Spleen (tissue), 11 donors: ENCODE results near the gene RASSF5. TPM values are rescaled to one million over a fixed set of nuclear protein-coding genes. Genes with fewer than 3 reads are reported as not detected.
"Not testable (repeated sequence)": the region's sequence is repeated elsewhere in the genome, so short reads cannot be mapped to it uniquely, and the experiment has no call there.

ENCODE experiments used
- DNase-seq: peaks from one replicate; pipeline ENCODE4 v3.0.0-alpha.2; 2020
- H3K27ac ChIP-seq, 8 donors: fragments of 200-600 bp; sonication (generic) in 7 of 8; 1 replicate in 4 of 8; 2 replicates in 4 of 8; pipeline versions ENCODE4 v1.5.0 to v1.8.0; 2016 to 2021; ENCODE audit warnings: inconsistent platforms in 4 of 8, mild to moderate bottlenecking in 4 of 8, moderate library complexity in 1 of 8
- H3K27me3 ChIP-seq, 7 donors: fragments of 200-600 bp; sonication (generic) in 6 of 7; replicated peaks in 1 of 7; 1 replicate in 4 of 7; 2 replicates in 3 of 7; pipeline versions ENCODE4 v1.5.0 to v1.8.0; 2016 to 2021; ENCODE audit warnings: inconsistent platforms in 3 of 7, mild to moderate bottlenecking in 1 of 7
- H3K36me3 ChIP-seq, 6 donors: fragments of 200-600 bp; sonication (generic) in 5 of 6; 1 replicate in 4 of 6; 2 replicates in 2 of 6; pipeline versions ENCODE4 v1.5.0 to v1.8.0; 2016 to 2021; ENCODE audit warnings: inconsistent platforms in 2 of 6
- H3K4me1 ChIP-seq, 6 donors: fragments of 200-600 bp; sonication (generic) in 5 of 6; 1 replicate in 3 of 6; 2 replicates in 3 of 6; pipeline versions ENCODE4 v1.5.0 to v1.8.0; 2016 to 2021; ENCODE audit warnings: inconsistent platforms in 3 of 6
- H3K4me3 ChIP-seq, 8 donors: fragments of 200-600 bp; sonication (generic) in 7 of 8; 1 replicate in 4 of 8; 2 replicates in 4 of 8; pipeline versions ENCODE4 v1.5.0 to v1.8.0; 2016 to 2021; ENCODE audit warnings: inconsistent platforms in 4 of 8, mild to moderate bottlenecking in 4 of 8, moderate library complexity in 2 of 8
- H3K9me3 ChIP-seq, 8 donors: fragments of 200-600 bp; sonication (generic) in 7 of 8; 1 replicate in 4 of 8; 2 replicates in 4 of 8; pipeline versions ENCODE4 v1.5.0 to v1.8.0; 2016 to 2021; ENCODE audit warnings: inconsistent platforms in 4 of 8
- POLR2A ChIP-seq, 3 donors: fragments of 450-650 bp; IDR thresholded peaks; one replicate each; pipeline ENCODE4 v1.5.1; 2017; ENCODE audit warnings: antibody characterized with exemption in 3 of 3, mild to moderate bottlenecking in 1 of 3
- POLR2AphosphoS5 ChIP-seq, 3 donors: sonication (generic); formaldehyde crosslinking; IDR thresholded peaks; one replicate each; pipeline ENCODE4 v1.5.1; 2017; ENCODE audit warnings: antibody characterized with exemption in 3 of 3
- WGBS, 5 donors: extraction: QIAGEN DNeasy Blood & Tissue Kit in 3 of 5; methylation state at CpG; one replicate each; pipeline versions ENCODE4 v1.1.5 to v1.1.7; 2013 to 2018; 5-methylcytosine and 5-hydroxymethylcytosine counted together
- intact Hi-C: fragments of 100-400 bp; cut with DNase I; formaldehyde crosslinking; loops from one replicate; pipeline ENCODE4 v1.15.0; 2023; ENCODE audit warnings: low total_unique reads
- polyA plus RNA-seq, 3 donors: library from polyadenylated mRNA; stranded (reverse); fragments of 200-250 nt; gene quantifications; one replicate each; pipeline ENCODE4 v1.2.1, GENCODE V29; 2013
- total RNA-seq, 7 donors: library from RNA; depleted of rRNA in 3 of 7; stranded (reverse); fragments of >200 nt in 3 of 7; fragmentation: NEBNext Ultra II Directional in 4 of 7; extraction: Animal tissue kit (Norgen Biotek cat#: 25700) in 4 of 7; gene quantifications; one replicate each; pipeline versions ENCODE4 v1.1.0 to v1.2.1, GENCODE V29; 2016 to 2021
- TF ChIP-seq, protein P1 (sequence below), 11 experiments: fragments of 200-600 bp in 7 of 11; fragments of 450-650 bp in 4 of 11; sonication (generic) in 4 of 11; IDR thresholded peaks in 8 of 11; conservative IDR thresholded peaks in 3 of 11; 1 replicate in 7 of 11; 2 replicates in 4 of 11; pipeline versions ENCODE4 v1.4.0 to v1.8.0; 2016 to 2021; ENCODE audit warnings: antibody characterized with exemption in 11 of 11, inconsistent platforms in 4 of 11, mild to moderate bottlenecking in 1 of 11
- donor health status: healthy with polysubstance abuse.
- donor health status: DM: no; HTN: no; CAD: no; lungs with moderate emphysema.
- donor health status: DM: no; HTN: no; CAD: no.
- donor health status: Bipolar disorder and iron deficiency.
- donor health status: healthy.
- donor health status: DM: no; HTN: no; CAD: no.
- donor health status: DM: yes; HTN: yes; CAD: no.

RASSF5 gene
- total and polyA plus RNA-seq, 10 donors = 32.2 to 168 (median 127) TPM

DNA sequence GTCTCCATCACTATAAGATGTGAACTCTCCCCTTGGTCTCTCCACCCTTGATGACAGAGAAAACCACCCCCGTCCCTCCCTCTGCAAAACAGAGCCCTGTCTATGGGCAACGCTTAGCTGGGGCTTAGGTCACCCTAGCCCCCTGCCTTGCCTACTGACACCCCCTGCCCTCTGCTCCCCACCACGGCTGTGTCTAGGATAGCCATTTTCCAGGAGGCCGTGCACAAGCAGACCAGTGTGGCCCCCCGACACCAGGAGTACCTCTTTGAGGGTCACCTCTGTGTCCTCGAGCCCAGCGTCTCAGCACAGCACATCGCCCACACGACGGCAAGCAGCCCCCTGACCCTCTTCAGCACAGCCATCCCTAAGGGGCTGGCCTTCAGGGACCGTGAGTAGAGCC, 28.6 kb upstream of the RASSF5 start:
- Histone ChIP-seq H3K36me3 (peaks cover 0 to 99% (median 69%) of the 10 kb centered on the region in 6 donors), H3K4me3 (no peak overlapping the region), H3K27ac (no peak overlapping the region), H3K27me3 (no peaks in the 10 kb centered on the region), H3K9me3 (no peaks in the 10 kb centered on the region), H3K4me1 (peaks cover 0 to 33% (median 4%) of the 10 kb centered on the region in 6 donors)
- TF ChIP-seq, protein P1, sequence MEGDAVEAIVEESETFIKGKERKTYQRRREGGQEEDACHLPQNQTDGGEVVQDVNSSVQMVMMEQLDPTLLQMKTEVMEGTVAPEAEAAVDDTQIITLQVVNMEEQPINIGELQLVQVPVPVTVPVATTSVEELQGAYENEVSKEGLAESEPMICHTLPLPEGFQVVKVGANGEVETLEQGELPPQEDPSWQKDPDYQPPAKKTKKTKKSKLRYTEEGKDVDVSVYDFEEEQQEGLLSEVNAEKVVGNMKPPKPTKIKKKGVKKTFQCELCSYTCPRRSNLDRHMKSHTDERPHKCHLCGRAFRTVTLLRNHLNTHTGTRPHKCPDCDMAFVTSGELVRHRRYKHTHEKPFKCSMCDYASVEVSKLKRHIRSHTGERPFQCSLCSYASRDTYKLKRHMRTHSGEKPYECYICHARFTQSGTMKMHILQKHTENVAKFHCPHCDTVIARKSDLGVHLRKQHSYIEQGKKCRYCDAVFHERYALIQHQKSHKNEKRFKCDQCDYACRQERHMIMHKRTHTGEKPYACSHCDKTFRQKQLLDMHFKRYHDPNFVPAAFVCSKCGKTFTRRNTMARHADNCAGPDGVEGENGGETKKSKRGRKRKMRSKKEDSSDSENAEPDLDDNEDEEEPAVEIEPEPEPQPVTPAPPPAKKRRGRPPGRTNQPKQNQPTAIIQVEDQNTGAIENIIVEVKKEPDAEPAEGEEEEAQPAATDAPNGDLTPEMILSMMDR (IDR thresholded peaks at IDR 0.05 in 8 of 11, conservative IDR thresholded peaks at IDR 0.05 in 3 of 11) = no peak
- TF ChIP-seq POLR2A (IDR thresholded peaks at IDR 0.05) (no peak), POLR2AphosphoS5 (IDR thresholded peaks at IDR 0.05) (no peak)
- intact Hi-C loops = no loop called here
- 89 to 96% (median 92%) methylated on average over 11 of the region's 11 CpGs for WGBS, 5 donors
- peak; percentile 8 for DNase-seq

DNA sequence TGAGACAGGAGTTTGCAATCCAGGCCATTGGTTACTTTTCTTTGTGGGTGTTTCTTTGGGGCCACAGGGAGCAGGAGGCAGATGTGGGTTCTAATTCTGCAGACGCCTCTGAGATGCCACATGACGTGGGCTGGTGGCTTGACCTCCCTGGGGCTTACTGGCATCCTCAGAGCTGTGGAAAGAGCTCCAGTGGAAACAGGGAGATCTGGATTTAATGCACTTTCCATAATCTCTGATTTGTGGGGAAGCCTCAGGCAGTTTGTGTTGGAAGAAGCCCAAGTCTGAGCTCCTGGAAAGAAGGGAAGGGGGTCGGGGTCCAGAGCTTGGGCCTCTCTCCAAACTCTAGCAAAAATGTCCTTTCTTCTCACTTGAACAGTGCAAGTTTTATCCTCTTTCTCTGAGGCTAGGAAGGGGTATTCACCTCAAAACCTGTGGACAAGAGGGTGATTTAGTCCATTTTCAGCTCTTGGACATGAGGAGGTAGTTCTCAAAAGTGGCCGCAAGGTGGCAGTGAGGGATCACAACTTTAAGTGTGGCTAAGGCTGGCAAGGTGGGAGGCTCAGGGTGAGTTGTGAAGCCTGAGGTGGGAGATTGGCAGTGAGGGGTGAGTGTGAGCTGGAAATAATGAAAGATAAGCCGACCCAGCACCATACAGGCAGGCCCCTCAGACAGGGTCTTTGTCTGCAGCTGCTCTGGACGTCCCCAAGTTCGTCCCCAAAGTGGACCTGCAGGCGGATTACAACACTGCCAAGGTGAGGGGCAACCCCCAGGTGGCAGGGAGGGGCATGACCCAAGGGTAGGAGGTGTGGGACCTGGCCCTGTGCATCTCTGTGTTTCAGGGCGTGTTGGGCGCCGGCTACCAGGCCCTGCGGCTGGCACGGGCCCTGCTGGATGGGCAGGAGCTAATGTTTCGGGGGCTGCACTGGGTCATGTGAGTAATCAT, 27.9 kb upstream of the RASSF5 start:
- WGBS, 5 donors = 75 to 82% (median 79%) methylated on average over 12 to 14 of the region's 14 CpGs
- no peak overlapping the region for H3K27ac ChIP-seq
- DNase-seq = no peak
- intact Hi-C loops = loop anchor here (5.0 kb wide), 1 partner anchor 103 kb away; no protein-coding TSS in a partner anchor
- no peak overlapping the region for H3K4me3 ChIP-seq
- H3K9me3 ChIP-seq = no peaks in the 10 kb centered on the region
- H3K36me3 ChIP-seq = peaks cover 0 to 99% (median 65%) of the 10 kb centered on the region in 6 donors
- peaks cover 0 to 26% (median 4%) of the 10 kb centered on the region in 6 donors for H3K4me1 ChIP-seq
- H3K27me3 ChIP-seq = no peaks in the 10 kb centered on the region
- TF ChIP-seq, protein P1 (IDR thresholded peaks at IDR 0.05 in 8 of 11, conservative IDR thresholded peaks at IDR 0.05 in 3 of 11) = peak; percentile 68 to 90 (median 86)
- no peak for TF ChIP-seq POLR2A (IDR thresholded peaks at IDR 0.05)
- peak in 1 of 3 donors; percentile 35 for TF ChIP-seq POLR2AphosphoS5 (IDR thresholded peaks at IDR 0.05)

DNA sequence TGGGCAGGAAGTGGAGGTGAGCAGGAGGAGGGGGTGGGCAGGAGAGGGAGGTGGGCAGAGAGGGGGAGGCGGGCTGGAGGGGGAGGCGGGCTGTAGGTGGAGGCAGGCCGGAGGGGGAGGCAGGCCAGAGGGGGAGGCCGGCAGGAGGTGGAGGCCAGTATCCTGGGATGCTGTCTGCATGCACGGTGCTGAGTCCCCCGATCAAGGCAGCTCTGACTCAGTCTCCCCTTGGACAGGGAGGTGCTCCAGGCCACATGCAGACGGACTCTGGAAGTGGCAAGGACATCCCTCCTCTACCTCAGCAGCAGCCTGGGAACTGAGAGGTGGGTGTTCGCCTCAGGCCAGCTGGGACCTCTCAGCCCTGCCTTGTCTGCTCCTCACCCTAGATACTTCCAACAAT, 27.1 kb upstream of the RASSF5 start:
- Histone ChIP-seq H3K27me3 (no peaks in the 10 kb centered on the region), H3K4me1 (peaks cover 0 to 21% (median 4%) of the 10 kb centered on the region in 6 donors), H3K4me3 (no peak overlapping the region), H3K27ac (no peak overlapping the region), H3K9me3 (no peaks in the 10 kb centered on the region), H3K36me3 (peaks cover 0 to 99% (median 61%) of the 10 kb centered on the region in 6 donors)
- TF ChIP-seq POLR2A (IDR thresholded peaks at IDR 0.05) (no peak), POLR2AphosphoS5 (IDR thresholded peaks at IDR 0.05) (no peak)
- TF ChIP-seq, protein P1 (IDR thresholded peaks at IDR 0.05 in 8 of 11, conservative IDR thresholded peaks at IDR 0.05 in 3 of 11) = no peak
- no peak for DNase-seq
- intact Hi-C loops = loop anchor here (5.0 kb wide), 1 partner anchor 102 kb away; no protein-coding TSS in a partner anchor
- WGBS, 5 donors = 88 to 94% (median 93%) methylated on average over 6 to 8 of the region's 8 CpGs

DNA sequence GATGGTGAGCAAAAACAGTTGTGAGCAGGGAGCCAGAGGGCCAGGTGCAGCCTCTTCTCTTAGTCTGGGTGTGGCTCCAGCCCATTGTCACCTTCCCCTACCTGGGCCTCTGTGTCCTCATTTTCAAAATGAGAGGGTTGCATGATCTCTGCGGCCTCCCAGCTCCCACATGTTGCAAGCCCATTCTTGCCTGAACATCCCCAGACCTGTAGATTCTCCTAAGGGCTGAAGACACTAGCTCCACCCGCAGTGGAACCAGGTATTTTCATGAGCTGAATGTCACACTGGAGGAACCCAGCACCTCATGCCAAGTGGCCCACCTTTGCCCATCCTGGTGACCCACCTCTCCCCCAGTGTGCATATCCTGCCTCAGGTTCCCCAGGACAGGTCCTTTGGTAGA, 24.7 kb upstream of the RASSF5 start:
- Histone ChIP-seq H3K9me3 (no peaks in the 10 kb centered on the region), H3K4me3 (no peak overlapping the region), H3K27ac (no peak overlapping the region), H3K27me3 (no peaks in the 10 kb centered on the region), H3K36me3 (peaks cover 0 to 99% (median 50%) of the 10 kb centered on the region in 6 donors), H3K4me1 (peaks cover 0 to 32% (median 9%) of the 10 kb centered on the region in 6 donors)
- 78 to 100% (median 86%) methylated on average over 2 of the region's 2 CpGs; no CpG with 5 or more reads in 1 of the 5 donors for WGBS, 5 donors
- no peak for TF ChIP-seq POLR2AphosphoS5 (IDR thresholded peaks at IDR 0.05)
- TF ChIP-seq, protein P1 (IDR thresholded peaks at IDR 0.05 in 8 of 11, conservative IDR thresholded peaks at IDR 0.05 in 3 of 11) = no peak
- TF ChIP-seq POLR2A (IDR thresholded peaks at IDR 0.05) = no peak
- intact Hi-C loops = loop anchor here (5.0 kb wide), 1 partner anchor 100 kb away; no protein-coding TSS in a partner anchor
- DNase-seq = no peak

DNA sequence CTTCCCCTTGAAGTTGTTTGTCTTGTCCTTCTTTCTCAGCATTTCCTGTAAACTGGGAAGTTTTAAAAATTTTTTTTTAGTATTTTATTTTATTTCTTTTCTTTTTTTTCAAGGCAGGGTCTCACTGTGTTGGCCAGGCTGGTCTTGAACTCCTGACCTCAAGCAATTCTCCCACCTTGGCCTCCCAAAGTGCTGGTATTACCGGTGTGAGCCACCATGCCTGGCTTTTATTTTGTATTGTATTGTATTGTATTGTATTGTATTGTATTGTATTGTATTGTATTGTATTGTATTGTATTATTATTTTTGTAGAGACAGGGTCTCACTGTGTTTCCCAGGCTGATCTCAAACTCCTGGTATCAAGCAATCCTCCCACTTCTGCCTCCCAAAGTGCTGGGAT, 23.5 kb upstream of the RASSF5 start:
- not testable (repeated sequence) for H3K9me3 ChIP-seq, H3K4me3 ChIP-seq, DNase-seq, H3K27me3 ChIP-seq, H3K27ac ChIP-seq
- intact Hi-C loops = loop anchor here (5.0 kb wide), 1 partner anchor 98 kb away; no protein-coding TSS in a partner anchor
- Histone ChIP-seq H3K36me3 (peaks cover 0 to 99% (median 44%) of the 10 kb centered on the region in 6 donors), H3K4me1 (peaks cover 0 to 36% (median 11%) of the 10 kb centered on the region in 6 donors)
- 85 to 100% (median 96%) methylated on average over 1 of the region's 1 CpG for WGBS, 5 donors
